ENCODE measurements around the gene CRTC2.

DNA sequence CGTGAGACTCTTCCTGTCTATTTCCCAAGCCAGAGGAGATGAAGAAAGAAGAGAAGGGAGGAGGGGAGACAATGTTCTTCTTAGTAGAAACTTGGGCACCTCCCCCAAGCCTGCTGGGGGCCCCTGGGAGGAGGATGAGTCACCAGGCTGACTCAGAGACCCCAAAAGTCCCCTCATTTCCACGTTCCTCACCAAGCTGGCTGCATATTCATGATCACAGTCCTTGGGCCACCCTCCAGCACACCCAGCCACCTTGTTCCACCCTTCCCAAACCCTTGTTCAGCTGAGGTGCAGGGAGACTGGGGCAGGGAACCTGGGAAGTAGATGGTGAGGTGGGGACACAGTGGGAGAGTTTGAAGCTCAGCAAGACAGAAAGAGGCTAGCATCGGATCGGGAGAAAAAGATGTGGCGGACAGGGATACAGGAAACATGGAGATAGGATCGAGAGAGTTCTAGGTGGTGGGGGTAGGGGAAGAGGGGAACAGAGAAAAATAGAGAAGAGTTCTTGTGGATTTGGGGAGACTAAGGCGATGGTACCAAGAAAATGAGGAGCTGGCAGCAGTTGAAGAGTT, 27.0 kb upstream of the CRTC2 start:
- peak in 1 of 3 donors; percentile 70 for TF ChIP-seq POLR2AphosphoS5 (IDR thresholded peaks at IDR 0.05)
- TF ChIP-seq, protein P1, sequence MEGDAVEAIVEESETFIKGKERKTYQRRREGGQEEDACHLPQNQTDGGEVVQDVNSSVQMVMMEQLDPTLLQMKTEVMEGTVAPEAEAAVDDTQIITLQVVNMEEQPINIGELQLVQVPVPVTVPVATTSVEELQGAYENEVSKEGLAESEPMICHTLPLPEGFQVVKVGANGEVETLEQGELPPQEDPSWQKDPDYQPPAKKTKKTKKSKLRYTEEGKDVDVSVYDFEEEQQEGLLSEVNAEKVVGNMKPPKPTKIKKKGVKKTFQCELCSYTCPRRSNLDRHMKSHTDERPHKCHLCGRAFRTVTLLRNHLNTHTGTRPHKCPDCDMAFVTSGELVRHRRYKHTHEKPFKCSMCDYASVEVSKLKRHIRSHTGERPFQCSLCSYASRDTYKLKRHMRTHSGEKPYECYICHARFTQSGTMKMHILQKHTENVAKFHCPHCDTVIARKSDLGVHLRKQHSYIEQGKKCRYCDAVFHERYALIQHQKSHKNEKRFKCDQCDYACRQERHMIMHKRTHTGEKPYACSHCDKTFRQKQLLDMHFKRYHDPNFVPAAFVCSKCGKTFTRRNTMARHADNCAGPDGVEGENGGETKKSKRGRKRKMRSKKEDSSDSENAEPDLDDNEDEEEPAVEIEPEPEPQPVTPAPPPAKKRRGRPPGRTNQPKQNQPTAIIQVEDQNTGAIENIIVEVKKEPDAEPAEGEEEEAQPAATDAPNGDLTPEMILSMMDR (IDR thresholded peaks at IDR 0.05), result no peak

Measured in breast epithelium (tissue), 3 donors.